SK-N-SH (cell line): ENCODE measurements around the gene ABR. TPM values are rescaled to one million over a fixed set of nuclear protein-coding genes. Genes with fewer than 3 reads are reported as not detected.

Experiments
- CTCF ChIA-PET: fragments of 300-600, 350-600 bp; formaldehyde crosslinking; extraction: SDS; loops from one replicate; lab custom pipeline; 2021; lab: Yijun Ruan, JAX
- POLR2A ChIA-PET: fragments of 350-600 bp; sonication (Branson Sonifier 250); formaldehyde crosslinking; extraction: SDS; loops from one replicate; lab custom pipeline; 2020; ENCODE audit warnings: antibody characterized with exemption, inconsistent platforms; lab: Yijun Ruan, JAX
- DNase-seq: peaks from one replicate; pipeline ENCODE4 v3.0.0; 2012
- H2AFZ ChIP-seq: fragments of 200-600 bp; sonication (generic); 2 replicates; pipeline ENCODE4 v1.8.1; 2016; ENCODE audit warnings: antibody characterized with exemption, mild to moderate bottlenecking, low read depth
- H3F3A ChIP-seq: fragments of 200-600 bp; sonication (generic); replicated peaks from 2 replicates; pipeline ENCODE3; 2016; ENCODE audit warnings: antibody characterized with exemption, mild to moderate bottlenecking; ENCODE audit not compliant: insufficient read depth
- H3K27ac ChIP-seq, 2 experiments: fragments of 200-500 bp in 1 of 2; fragments of 200-600 bp in 1 of 2; sonication (Bioruptor generic) in 1 of 2; sonication (generic), shearing (Covaris generic) in 1 of 2; 2 replicates each; pipeline versions ENCODE4 v1.5.1 to v1.6.1; 2014 to 2016; ENCODE audit warnings: low read depth in 2 of 2, inconsistent platforms in 1 of 2, low read length in 1 of 2, mild to moderate bottlenecking in 1 of 2, mixed read lengths in 1 of 2
- H3K27me3 ChIP-seq: fragments of 200-600 bp; sonication (generic), shearing (Covaris generic); 2 replicates; pipeline ENCODE4 v1.6.1; 2016; ENCODE audit warnings: mixed run types; ENCODE audit not compliant: insufficient read depth
- H3K36me3 ChIP-seq, 2 experiments: fragments of 200-500 bp in 1 of 2; fragments of 200-600 bp in 1 of 2; sonication (Bioruptor generic) in 1 of 2; sonication (generic) in 1 of 2; replicated peaks in 1 of 2; 2 replicates each; pipeline versions ENCODE3 to v1.5.1; 2014 to 2016; ENCODE audit warnings: low read length in 1 of 2, mild to moderate bottlenecking in 1 of 2; ENCODE audit not compliant: insufficient read depth in 2 of 2, control insufficient read depth in 1 of 2
- H3K4me1 ChIP-seq, 2 experiments: fragments of 200-500 bp in 1 of 2; fragments of 200-600 bp in 1 of 2; sonication (Bioruptor generic) in 1 of 2; sonication (generic), shearing (Covaris generic) in 1 of 2; 2 replicates each; pipeline versions ENCODE4 v1.5.1 to v1.6.1; 2014 to 2016; ENCODE audit warnings: low read depth in 1 of 2, low read length in 1 of 2, mixed run types in 1 of 2; ENCODE audit not compliant: insufficient read depth in 2 of 2, control insufficient read depth in 1 of 2
- H3K4me2 ChIP-seq: fragments of 200-600 bp; sonication (generic), shearing (Covaris generic); 2 replicates; pipeline ENCODE4 v1.6.1; 2017; ENCODE audit warnings: mixed run types
- H3K4me3 ChIP-seq, 2 experiments: fragments of 200-500 bp in 1 of 2; fragments of 200-600 bp in 1 of 2; sonication (Bioruptor generic) in 1 of 2; sonication (generic), shearing (Covaris generic) in 1 of 2; 2 replicates each; pipeline versions ENCODE4 v1.5.1 to v1.8.1; 2014 to 2016; ENCODE audit warnings: low read depth in 2 of 2, inconsistent platforms in 1 of 2, low read length in 1 of 2, mild to moderate bottlenecking in 1 of 2, mixed read lengths in 1 of 2, moderate library complexity in 1 of 2
- H3K79me2 ChIP-seq: fragments of 200-600 bp; sonication (generic); 2 replicates; pipeline ENCODE4 v1.8.1; 2017; ENCODE audit warnings: mild to moderate bottlenecking; ENCODE audit not compliant: insufficient read depth
- H3K9ac ChIP-seq: fragments of 200-600 bp; sonication (generic); 2 replicates; pipeline ENCODE4 v1.6.1; 2017; ENCODE audit warnings: mixed run types
- H3K9me2 ChIP-seq: fragments of 200-600 bp; sonication (generic); 2 replicates; pipeline ENCODE4 v1.6.1; 2017; ENCODE audit warnings: mixed run types
- H3K9me3 ChIP-seq: fragments of 200-600 bp; sonication (generic); 2 replicates; pipeline ENCODE4 v1.6.1; 2017; ENCODE audit warnings: mixed run types, mild to moderate bottlenecking, moderate library complexity
- H4K20me1 ChIP-seq: fragments of 200-600 bp; sonication (generic); 2 replicates; pipeline ENCODE4 v1.6.1; 2017; ENCODE audit warnings: mild to moderate bottlenecking, mixed run types; ENCODE audit not compliant: insufficient read depth
- EP300 ChIP-seq, 2 experiments: IDR thresholded peaks; 2 replicates each; pipeline versions ENCODE4 v1.4.0 to v1.6.1; 2012; ENCODE audit warnings: borderline replicate concordance in 1 of 2, low read depth in 1 of 2, low read length in 1 of 2
- EZH2phosphoT487 ChIP-seq: fragments of 200-600 bp; sonication (generic); IDR thresholded peaks from 2 replicates; pipeline ENCODE4 v1.6.1; 2017; ENCODE audit warnings: low read depth, mixed run types, mild to moderate bottlenecking, antibody characterized with exemption, moderate library complexity, borderline replicate concordance
- FOSL2 ChIP-seq: IDR thresholded peaks from 2 replicates; pipeline ENCODE4 v1.4.0; 2012; ENCODE audit warnings: low read depth, mild to moderate bottlenecking, moderate library complexity, borderline replicate concordance
- GABPA ChIP-seq: IDR thresholded peaks from 2 replicates; pipeline ENCODE4 v1.4.0; 2012; ENCODE audit warnings: low read depth, mild to moderate bottlenecking
- MXI1 ChIP-seq: IDR thresholded peaks from 2 replicates; pipeline ENCODE4 v1.6.1; 2012; ENCODE audit warnings: mild to moderate bottlenecking, low read depth, low read length, improper control_type of control experiment
- NRF1 ChIP-seq: IDR thresholded peaks from 2 replicates; pipeline ENCODE4 v1.6.1; 2012; ENCODE audit warnings: low read depth, mild to moderate bottlenecking, low read length
- POLR2AphosphoS5 ChIP-seq: IDR thresholded peaks from 2 replicates; pipeline ENCODE4 v1.6.1; 2012; ENCODE audit warnings: low read depth, low read length
- RCOR1 ChIP-seq: fragments of 150-350 bp; IDR thresholded peaks from 2 replicates; pipeline ENCODE4 v1.6.1; 2017; ENCODE audit warnings: antibody characterized with exemption, low read length
- RXRA ChIP-seq: IDR thresholded peaks from 2 replicates; pipeline ENCODE4 v1.4.0; 2012; ENCODE audit warnings: low read depth, mild to moderate bottlenecking, borderline replicate concordance
- SIN3A ChIP-seq: IDR thresholded peaks from 2 replicates; pipeline ENCODE4 v1.6.1; 2012; ENCODE audit warnings: low read depth, mild to moderate bottlenecking, low read length, moderate library complexity, borderline replicate concordance
- SMC3 ChIP-seq: IDR thresholded peaks from 2 replicates; pipeline ENCODE4 v1.6.1; 2012; ENCODE audit warnings: low read depth, low read length, improper control_type of control experiment
- TAF1 ChIP-seq: IDR thresholded peaks from 2 replicates; pipeline ENCODE4 v1.6.1; 2012; ENCODE audit warnings: low read depth, mild to moderate bottlenecking, low read length, moderate library complexity, borderline replicate concordance
- YY1 ChIP-seq: IDR thresholded peaks from 2 replicates; pipeline ENCODE4 v1.4.0; 2012; ENCODE audit warnings: low read depth, mild to moderate bottlenecking
- WGBS: methylation state at CpG from one replicate; pipeline ENCODE4 v1.1.6; 2017; ENCODE audit warnings: low lambda C conversion rate; 5-methylcytosine and 5-hydroxymethylcytosine counted together
- polyA plus RNA-seq, 3 experiments: library from polyadenylated mRNA; depleted of rRNA; stranded (reverse); fragments of >200 nt; gene quantifications; 2 replicates each; pipeline ENCODE4 v1.2.3, GENCODE V29; 2012
- TF ChIP-seq, protein P1 (sequence below): IDR thresholded peaks from 2 replicates; pipeline ENCODE4; 2012
- TF ChIP-seq, protein P2 (sequence below): fragments of 200-600 bp; sonication (generic); IDR thresholded peaks from 2 replicates; pipeline ENCODE4 v1.6.1; 2017; ENCODE audit warnings: antibody characterized with exemption, mild to moderate bottlenecking, moderate library complexity
- TF ChIP-seq, protein P3 (sequence below): IDR thresholded peaks from 2 replicates; pipeline ENCODE4 v1.4.0; 2012; ENCODE audit warnings: low read depth, borderline replicate concordance
- TF ChIP-seq, protein P4 (sequence below): fragments of 150-350 bp; IDR thresholded peaks from 2 replicates; pipeline ENCODE4 v1.6.1; 2017; ENCODE audit warnings: antibody characterized with exemption, low read length, low read depth, borderline replicate concordance

ABR gene
- polyA plus RNA-seq, 1 of the 3 experiments (the other 2 are of a cell fraction): 117 TPM

DNA sequence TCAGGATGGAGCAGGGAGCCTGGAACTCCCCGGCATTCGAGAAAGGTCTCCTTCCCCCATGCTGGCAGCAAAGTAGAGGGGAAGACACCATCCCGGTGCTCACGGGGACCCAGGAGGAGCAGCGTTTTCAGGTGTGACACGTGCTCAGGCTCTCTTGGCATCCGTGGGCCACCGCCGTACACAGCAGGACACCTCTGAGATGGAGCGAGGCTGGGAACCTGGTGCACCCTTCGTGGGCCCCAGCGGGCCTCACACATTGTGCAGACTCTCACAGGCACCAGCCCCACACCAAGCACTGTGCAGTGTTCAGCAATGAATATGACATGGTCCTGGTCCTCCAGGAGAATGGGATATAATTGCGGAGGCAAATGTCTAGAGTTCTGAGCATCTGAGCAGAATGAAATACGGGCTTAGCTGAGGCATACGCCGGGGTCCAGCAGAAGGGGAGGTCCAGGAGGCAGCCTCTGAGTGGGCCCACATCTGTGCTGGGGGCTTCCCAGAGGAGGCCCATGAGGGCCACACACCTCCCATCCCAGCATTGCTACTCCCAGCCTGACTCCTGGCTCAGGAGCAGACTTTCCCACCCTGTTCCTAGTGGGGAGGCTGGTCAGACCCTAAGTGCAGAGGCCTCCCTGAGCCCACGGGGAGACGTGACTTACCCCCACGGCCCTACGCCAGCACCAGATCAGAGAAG is 72.6 kb downstream of the ABR start:
- WGBS: 96% methylated on average over 10 of the region's 20 CpGs
- no peaks in the 10 kb centered on the region for H3K27me3 ChIP-seq
- ChIA-PET POLR2A (interaction anchor here (0.6 kb wide), 1 partner anchor 19 kb away, joined by 4 read pairs; no protein-coding TSS in a partner anchor), CTCF (interaction anchor here (1.5 to 1.6 kb wide), 2 partner anchors 15 to 80 kb away, joined by 5 to 7 read pairs; no protein-coding TSS in a partner anchor)
- no peak for DNase-seq
- H3K4me2 ChIP-seq: peak overlapping the region; percentile 95
- no peak overlapping the region for H2AFZ ChIP-seq
- H3K79me2 ChIP-seq: peaks cover 73% of the 10 kb centered on the region
- no peaks in the 10 kb centered on the region for H3K9me3 ChIP-seq
- peak overlapping the region; percentile 74; the same call in 1 of the 2 replicates for H3K9ac ChIP-seq
- no peaks in the 10 kb centered on the region for H4K20me1 ChIP-seq
- TF ChIP-seq SMC3 (no peak), FOSL2 (no peak), NRF1 (no peak), POLR2AphosphoS5 (no peak), RXRA (no peak), EZH2phosphoT487 (no peak), TAF1 (no peak), MXI1 (no peak), SIN3A (no peak), RCOR1 (no peak), YY1 (no peak), GABPA (no peak), EP300 (IDR thresholded peaks at IDR 0.05; ENCODE audit: borderline replicate concordance in 1 of 2, low read depth in 1 of 2, low read length in 1 of 2) (no peak)
- TF ChIP-seq, protein P1, sequence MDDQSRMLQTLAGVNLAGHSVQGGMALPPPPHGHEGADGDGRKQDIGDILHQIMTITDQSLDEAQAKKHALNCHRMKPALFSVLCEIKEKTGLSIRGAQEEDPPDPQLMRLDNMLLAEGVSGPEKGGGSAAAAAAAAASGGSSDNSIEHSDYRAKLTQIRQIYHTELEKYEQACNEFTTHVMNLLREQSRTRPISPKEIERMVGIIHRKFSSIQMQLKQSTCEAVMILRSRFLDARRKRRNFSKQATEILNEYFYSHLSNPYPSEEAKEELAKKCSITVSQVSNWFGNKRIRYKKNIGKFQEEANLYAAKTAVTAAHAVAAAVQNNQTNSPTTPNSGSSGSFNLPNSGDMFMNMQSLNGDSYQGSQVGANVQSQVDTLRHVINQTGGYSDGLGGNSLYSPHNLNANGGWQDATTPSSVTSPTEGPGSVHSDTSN: no peak
- TF ChIP-seq, protein P2, sequence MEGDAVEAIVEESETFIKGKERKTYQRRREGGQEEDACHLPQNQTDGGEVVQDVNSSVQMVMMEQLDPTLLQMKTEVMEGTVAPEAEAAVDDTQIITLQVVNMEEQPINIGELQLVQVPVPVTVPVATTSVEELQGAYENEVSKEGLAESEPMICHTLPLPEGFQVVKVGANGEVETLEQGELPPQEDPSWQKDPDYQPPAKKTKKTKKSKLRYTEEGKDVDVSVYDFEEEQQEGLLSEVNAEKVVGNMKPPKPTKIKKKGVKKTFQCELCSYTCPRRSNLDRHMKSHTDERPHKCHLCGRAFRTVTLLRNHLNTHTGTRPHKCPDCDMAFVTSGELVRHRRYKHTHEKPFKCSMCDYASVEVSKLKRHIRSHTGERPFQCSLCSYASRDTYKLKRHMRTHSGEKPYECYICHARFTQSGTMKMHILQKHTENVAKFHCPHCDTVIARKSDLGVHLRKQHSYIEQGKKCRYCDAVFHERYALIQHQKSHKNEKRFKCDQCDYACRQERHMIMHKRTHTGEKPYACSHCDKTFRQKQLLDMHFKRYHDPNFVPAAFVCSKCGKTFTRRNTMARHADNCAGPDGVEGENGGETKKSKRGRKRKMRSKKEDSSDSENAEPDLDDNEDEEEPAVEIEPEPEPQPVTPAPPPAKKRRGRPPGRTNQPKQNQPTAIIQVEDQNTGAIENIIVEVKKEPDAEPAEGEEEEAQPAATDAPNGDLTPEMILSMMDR: no peak
- TF ChIP-seq, protein P3, sequence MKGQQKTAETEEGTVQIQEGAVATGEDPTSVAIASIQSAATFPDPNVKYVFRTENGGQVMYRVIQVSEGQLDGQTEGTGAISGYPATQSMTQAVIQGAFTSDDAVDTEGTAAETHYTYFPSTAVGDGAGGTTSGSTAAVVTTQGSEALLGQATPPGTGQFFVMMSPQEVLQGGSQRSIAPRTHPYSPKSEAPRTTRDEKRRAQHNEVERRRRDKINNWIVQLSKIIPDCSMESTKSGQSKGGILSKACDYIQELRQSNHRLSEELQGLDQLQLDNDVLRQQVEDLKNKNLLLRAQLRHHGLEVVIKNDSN: no peak
- TF ChIP-seq, protein P4, sequence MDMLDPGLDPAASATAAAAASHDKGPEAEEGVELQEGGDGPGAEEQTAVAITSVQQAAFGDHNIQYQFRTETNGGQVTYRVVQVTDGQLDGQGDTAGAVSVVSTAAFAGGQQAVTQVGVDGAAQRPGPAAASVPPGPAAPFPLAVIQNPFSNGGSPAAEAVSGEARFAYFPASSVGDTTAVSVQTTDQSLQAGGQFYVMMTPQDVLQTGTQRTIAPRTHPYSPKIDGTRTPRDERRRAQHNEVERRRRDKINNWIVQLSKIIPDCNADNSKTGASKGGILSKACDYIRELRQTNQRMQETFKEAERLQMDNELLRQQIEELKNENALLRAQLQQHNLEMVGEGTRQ: no peak
- H3K4me3 ChIP-seq: peak overlapping the region; percentile 64 to 74; a peak in 2 of 4 replicates
- peaks cover 22% of the 10 kb centered on the region for H3F3A ChIP-seq
- no peaks in the 10 kb centered on the region for H3K36me3 ChIP-seq
- no peaks in the 10 kb centered on the region for H3K9me2 ChIP-seq
- peaks cover 32 to 56% of the 10 kb centered on the region in 2 experiments; a peak in 3 of 4 replicates for H3K4me1 ChIP-seq
- H3K27ac ChIP-seq: no peak overlapping the region
